Activated T-cell treated with anti-CD3 and anti-CD28 coated beads for 48 hours (primary cell): ENCODE data around the gene CAPZA1.
"Not testable (repeated sequence)": the region's sequence is repeated elsewhere in the genome, so short reads cannot be mapped to it uniquely, and the experiment has no call there.

ENCODE experiments used
- DNase-seq: peaks from one replicate; pipeline ENCODE4 v3.0.0-alpha.2; 2020; ENCODE audit warnings: low read depth

CAPZA1 gene

GRCh38 chr1:112626887-112627286 lies 7.3 kb downstream of the CAPZA1 start:
- DNase-seq, result no peak

- DNase-seq, result no peak
Measured at GRCh38 chr1:112628516-112628915, 8.9 kb downstream of the CAPZA1 start.

DNA sequence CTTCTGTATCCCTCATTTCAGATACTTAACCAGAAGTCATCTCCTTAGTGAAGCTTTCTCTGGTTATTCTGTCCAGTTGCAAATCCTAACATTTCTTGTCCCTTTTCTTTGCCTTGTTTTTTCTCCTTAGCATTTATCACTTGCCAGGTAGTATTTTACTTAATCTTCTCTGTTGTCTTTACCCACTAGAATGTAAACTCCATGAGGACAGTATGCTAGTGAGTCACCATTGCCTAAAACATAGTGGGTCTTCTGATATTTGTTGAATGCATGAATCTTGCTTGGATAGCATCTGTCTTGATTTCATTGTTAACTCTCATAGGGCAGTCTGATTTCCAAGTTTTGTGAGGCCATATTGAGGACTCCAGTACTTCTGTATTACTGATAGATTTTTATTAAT lies 9.6 kb downstream of the CAPZA1 start:
- no peak for DNase-seq

GRCh38 chr1:112633628-112634027 lies 14.0 kb downstream of the CAPZA1 start:
- DNase-seq, result no peak

DNA sequence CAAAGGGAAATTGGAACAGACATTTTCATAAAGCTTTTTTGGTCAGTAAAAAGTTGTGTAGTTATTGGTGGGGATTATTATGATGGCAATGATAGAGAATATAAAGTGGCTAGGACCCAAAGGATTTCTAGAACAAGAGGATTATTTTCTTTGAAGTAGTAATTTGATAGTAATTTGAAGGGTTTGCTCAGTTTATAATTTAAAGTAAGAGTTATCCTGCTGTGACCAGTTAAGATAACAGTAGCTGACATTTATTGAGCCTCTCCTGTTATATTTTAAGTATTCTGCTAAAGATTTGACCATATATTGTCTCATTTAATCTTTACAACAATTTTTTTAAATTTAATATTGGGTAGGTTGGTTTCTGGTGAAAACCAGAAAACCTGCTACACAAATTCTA lies 14.7 kb downstream of the CAPZA1 start:
- DNase-seq, result no peak

- DNase-seq, result no peak
Measured at GRCh38 chr1:112636056-112636455, 16.4 kb downstream of the CAPZA1 start.

DNA sequence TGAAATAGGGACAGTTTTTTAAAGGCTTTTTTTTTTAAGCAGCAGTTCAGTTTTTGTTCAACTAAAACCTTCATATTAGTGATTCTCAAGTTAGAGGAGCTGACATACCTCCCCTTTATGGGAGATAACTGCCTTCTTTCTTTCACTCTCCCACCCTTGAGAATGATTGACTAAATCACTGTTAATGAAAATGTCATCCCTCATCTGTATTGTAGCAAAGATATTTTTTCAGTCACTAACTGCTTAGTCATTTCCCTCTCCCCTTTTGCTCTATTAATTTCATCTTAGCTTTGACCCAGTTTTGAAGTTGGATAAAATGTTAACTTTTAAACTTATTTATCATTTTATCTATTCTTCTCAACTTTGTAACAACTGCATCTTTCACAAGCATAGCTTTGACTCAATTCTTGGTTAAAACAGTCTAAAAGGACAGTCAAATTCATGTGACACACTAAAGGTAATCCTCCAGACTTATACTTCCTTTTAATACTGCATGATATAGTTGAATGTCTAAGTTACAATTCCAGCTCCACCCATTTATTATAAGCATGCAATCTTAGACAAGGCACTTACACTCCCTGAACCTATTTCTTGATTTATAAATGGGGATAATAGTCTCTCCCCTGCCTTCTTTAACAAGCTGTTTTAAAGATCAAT lies 17.1 kb downstream of the CAPZA1 start:
- DNase-seq, result no peak

GRCh38 chr1:112637254-112638109 lies 17.9 kb downstream of the CAPZA1 start:
- DNase-seq, result no peak

DNA sequence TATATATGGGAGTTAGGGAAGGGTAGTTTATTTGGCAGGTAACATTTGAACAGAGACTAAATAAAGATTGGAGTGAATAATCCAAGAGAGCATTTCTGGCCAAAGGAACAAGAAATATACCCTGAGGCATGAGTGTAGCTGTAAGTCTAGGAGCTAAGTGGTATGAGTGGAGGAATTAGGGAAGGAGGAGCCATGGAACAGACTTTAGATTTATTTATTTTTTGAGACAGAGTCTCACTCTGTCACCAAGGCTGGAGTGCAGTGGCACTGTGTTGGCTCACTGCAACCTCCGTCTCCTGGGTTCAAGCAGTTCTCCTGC lies 18.4 kb downstream of the CAPZA1 start:
- DNase-seq, result no peak

GRCh38 chr1:112640437-112640836 lies 20.8 kb downstream of the CAPZA1 start:
- DNase-seq, result not testable (repeated sequence)

DNA sequence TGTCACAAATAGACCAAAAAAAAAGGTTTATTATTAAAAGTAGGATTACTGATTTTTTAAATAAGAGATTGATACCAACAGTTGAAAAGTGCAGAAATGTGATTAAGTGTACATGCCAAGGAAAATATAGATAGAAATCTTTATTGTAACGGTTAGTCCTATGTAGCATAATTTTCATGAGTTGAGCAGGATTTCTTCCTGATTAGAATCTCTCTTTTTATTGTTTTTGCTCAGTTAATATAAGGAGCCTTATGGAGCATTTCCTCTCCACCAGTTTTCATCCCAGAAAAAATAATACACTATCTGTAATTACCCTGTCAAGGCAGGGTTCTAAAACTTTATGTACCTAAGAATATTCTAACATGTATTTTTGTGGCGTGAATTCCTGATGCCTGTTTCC lies 23.4 kb downstream of the CAPZA1 start:
- DNase-seq, result no peak

DNA sequence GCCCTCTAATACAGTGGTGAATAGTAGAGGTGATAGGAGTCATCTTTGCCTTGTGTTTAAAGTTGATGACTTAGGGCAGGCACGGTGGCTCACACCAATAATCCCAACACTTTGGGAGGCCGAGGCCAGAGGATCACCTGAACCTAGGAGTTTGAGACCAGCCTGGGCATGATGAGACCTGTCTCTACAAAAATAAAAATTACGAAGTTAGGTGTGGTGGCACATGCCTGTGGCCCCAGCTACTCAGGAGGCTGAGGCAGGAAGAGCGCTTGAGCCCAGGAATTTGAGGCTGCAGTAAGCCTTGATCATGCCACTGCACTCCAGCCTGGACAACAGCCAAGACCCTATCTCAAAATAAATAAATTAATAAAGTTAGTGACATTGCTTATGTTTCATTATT lies 26.6 kb downstream of the CAPZA1 start:
- no peak for DNase-seq

GRCh38 chr1:112651205-112651604 lies 31.6 kb downstream of the CAPZA1 start:
- no peak for DNase-seq

GRCh38 chr1:112665857-112666256 lies 46.2 kb downstream of the CAPZA1 start:
- no peak for DNase-seq

- DNase-seq, result no peak
Measured at GRCh38 chr1:112666946-112667345, 47.3 kb downstream of the CAPZA1 start.

DNA sequence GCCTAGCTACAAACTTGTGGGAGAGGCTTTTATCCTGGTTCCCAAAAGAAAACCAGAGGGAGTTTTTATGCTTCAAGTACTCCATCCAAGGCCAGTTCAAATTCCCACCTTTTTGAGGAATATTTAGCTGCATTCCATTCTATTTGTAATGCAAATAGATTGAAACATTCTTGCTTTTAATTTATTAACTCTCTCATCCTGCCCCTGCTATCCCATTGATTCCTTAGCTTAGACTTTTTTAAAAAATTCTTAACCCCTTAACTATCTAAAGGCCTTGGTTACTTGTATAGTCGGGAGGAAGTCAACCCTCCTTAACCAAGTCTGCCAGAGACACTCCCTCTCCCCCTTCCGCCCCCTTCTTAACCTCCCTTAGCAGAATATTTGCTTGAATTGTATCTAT lies 52.4 kb downstream of the CAPZA1 start:
- DNase-seq, result no peak

- DNase-seq, result no peak
Measured at GRCh38 chr1:112672842-112673241, 53.2 kb downstream of the CAPZA1 start.

- DNase-seq, result no peak
Measured at GRCh38 chr1:112673592-112674439, 54.2 kb downstream of the CAPZA1 start.

GRCh38 chr1:112674440-112674985 lies 54.9 kb downstream of the CAPZA1 start, which contains the start of gene MOV10:
Gene MOV10, plus strand, starts transcription at chr1:112674659. Its CDS starts 254 bp downstream, at chr1:112674913.
- DNase-seq, result peak; percentile 47

DNA sequence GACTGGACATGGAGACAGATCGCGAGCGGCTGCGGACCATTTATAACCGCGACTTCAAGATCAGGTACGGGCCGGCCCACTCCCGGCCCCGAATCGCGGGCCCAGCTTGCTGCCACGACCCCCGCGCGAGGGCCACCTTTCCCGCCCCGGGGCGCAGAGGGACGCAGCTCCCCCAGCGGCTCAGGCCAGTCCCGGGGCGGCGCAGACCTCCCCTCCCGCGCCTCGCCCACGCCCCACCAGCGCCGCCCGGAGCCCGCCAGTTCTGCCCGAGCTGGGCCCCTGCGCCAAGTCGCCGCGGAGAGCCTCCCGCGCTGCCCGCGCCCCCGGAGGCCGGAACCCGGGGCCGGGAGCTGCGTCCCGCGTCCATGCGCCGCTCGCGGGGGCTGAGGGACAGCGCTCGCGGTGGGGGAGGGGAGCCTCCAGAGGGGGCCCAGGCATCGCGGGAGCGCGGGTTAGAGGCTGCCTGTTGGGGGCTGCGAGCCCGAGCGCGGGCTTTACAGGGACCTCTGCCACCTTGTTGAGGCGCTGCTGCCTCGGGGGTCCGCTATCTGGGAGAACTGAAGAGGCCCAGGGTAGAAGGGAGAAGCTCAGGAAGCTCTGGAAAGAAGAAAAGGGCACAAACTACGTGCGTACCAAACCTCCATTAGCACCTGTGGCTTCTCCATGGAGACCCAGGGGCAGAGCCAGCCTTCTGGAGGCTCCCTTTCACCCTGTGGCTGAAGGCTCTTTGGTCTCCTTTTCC lies 55.5 kb downstream of the CAPZA1 start:
- DNase-seq, result peak; percentile 40

DNA sequence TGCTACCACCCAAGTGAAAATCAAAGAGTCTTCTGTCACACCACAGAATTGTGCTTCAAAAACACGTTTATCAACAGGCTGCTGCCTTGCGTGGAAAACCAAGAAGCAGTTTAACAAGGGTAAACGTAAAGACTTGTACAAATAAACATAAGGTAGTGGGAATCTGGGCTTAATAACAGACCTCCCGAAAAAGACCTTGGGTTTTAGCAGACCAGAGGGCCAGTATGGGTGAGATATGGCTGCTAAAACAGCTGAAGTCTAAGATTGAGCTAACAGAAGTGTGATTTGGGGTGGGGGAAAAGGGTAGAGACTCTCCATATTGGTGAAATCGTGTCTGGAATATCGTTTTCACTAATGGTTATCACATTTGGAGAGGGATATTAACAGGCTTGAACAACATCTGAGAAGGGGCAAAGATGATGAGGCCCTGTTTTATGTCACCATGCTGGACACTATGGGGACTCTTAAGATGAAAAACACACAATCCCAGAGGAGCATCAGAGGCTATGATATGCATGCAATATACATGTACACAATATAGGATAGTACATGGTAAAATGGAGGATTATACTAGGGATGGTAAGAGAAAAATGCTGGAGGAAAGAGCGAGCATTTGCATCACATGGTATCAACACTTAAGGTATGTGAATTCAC lies 56.2 kb downstream of the CAPZA1 start:
- DNase-seq, result no peak
